Thoracic aorta (tissue), 2 donors: Measurements from ENCODE around the gene ARSI. TPM values are rescaled to one million over a fixed set of nuclear protein-coding genes. Genes with fewer than 3 reads are reported as not detected.

Experiments used
- ATAC-seq: fragments of 150-250 bp; one replicate; pipeline ENCODE4 v1.8.0; 2017; ENCODE audit warnings: low read depth; ENCODE audit not compliant: insufficient number of reproducible peaks, low FRiP score
- DNase-seq: peaks from one replicate; pipeline ENCODE4 v3.0.0-alpha.2; 2020; ENCODE audit warnings: low spot score
- H3K27ac ChIP-seq, 2 donors: fragments of 200-600 bp; sonication (generic); 1 replicate in 1 of 2; 2 replicates in 1 of 2; pipeline ENCODE4 v1.5.1; 2016; ENCODE audit warnings: mild to moderate bottlenecking in 2 of 2, moderate library complexity in 2 of 2
- H3K27me3 ChIP-seq: fragments of 200-600 bp; sonication (generic); replicated peaks from 2 replicates; pipeline ENCODE4 v1.6.0; 2016; ENCODE audit warnings: mild to moderate bottlenecking; ENCODE audit not compliant: insufficient read depth
- H3K36me3 ChIP-seq: fragments of 200-600 bp; sonication (generic); one replicate; pipeline ENCODE4 v1.5.1; 2016
- H3K4me1 ChIP-seq, 2 donors: fragments of 200-600 bp; sonication (generic); 1 replicate in 1 of 2; 2 replicates in 1 of 2; pipeline versions ENCODE4 v1.5.1 to v1.6.0; 2016; ENCODE audit warnings: low read depth in 2 of 2, mild to moderate bottlenecking in 1 of 2; ENCODE audit not compliant: control insufficient read depth in 1 of 2
- H3K4me3 ChIP-seq: fragments of 200-600 bp; sonication (generic); 2 replicates; pipeline ENCODE4 v1.5.1; 2016; ENCODE audit warnings: mild to moderate bottlenecking
- H3K9me3 ChIP-seq: fragments of 200-600 bp; sonication (generic); 2 replicates; pipeline ENCODE4 v1.5.1; 2016
- total RNA-seq, 2 donors: library from RNA; depleted of rRNA; stranded (reverse); fragments of >200 nt; gene quantifications; one replicate each; pipeline versions ENCODE4 v1.1.0 to v1.2.3, GENCODE V29; 2016
- TF ChIP-seq, protein P1 (sequence below): fragments of 200-600 bp; sonication (generic); IDR thresholded peaks from one replicate; pipeline ENCODE4 v1.5.1; 2019; ENCODE audit warnings: antibody characterized with exemption

The ARSI gene
- total RNA-seq, 2 donors from 2014 or later, result 0.41 to 4.3 TPM

- TF ChIP-seq, protein P1, sequence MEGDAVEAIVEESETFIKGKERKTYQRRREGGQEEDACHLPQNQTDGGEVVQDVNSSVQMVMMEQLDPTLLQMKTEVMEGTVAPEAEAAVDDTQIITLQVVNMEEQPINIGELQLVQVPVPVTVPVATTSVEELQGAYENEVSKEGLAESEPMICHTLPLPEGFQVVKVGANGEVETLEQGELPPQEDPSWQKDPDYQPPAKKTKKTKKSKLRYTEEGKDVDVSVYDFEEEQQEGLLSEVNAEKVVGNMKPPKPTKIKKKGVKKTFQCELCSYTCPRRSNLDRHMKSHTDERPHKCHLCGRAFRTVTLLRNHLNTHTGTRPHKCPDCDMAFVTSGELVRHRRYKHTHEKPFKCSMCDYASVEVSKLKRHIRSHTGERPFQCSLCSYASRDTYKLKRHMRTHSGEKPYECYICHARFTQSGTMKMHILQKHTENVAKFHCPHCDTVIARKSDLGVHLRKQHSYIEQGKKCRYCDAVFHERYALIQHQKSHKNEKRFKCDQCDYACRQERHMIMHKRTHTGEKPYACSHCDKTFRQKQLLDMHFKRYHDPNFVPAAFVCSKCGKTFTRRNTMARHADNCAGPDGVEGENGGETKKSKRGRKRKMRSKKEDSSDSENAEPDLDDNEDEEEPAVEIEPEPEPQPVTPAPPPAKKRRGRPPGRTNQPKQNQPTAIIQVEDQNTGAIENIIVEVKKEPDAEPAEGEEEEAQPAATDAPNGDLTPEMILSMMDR, result no peak
- Histone ChIP-seq H3K4me3 (no peak overlapping the region), H3K36me3 (no peaks in the 10 kb centered on the region), H3K9me3 (no peaks in the 10 kb centered on the region), H3K27me3 (no peaks in the 10 kb centered on the region), H3K27ac (no peak overlapping the region), H3K4me1 (no peaks in the 10 kb centered on the region)
- no peak for ATAC-seq
- no peak for DNase-seq
These were observed 43.9 kb upstream of the ARSI start for GRCh38 chr5:150346592-150346991.

DNA sequence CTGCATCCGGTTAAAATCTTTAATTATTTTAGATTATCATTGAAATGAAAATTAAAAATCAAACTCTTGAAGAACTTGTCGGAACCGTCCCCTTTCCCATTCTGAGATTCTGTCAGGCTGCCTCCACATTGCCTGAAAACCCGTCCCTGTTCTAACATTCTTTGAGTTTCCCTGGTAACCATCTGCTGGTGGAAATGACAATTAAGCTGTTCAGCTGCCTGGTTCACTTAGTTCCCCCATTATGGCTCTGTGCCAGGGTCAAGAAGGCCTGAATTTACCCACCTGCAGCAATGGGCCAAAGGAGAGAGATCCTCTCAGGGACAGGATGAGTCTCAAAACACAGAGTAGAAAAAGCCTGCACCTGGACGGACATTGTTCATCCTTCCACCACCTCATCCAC, 43.0 kb upstream of the ARSI start:
- ATAC-seq, result no peak

GRCh38 chr5:150343994-150344631, 41.4 kb upstream of the ARSI start:
- Histone ChIP-seq H3K36me3 (no peaks in the 10 kb centered on the region), H3K4me1 (no peaks in the 10 kb centered on the region), H3K9me3 (no peaks in the 10 kb centered on the region), H3K27me3 (no peaks in the 10 kb centered on the region), H3K27ac (no peak overlapping the region), H3K4me3 (no peak overlapping the region)
- ATAC-seq (no peak), DNase-seq (no peak)
- TF ChIP-seq, protein P1, result no peak

More for the DNA sequence above, 43.0 kb upstream of the ARSI start:
- Histone ChIP-seq H3K36me3 (no peaks in the 10 kb centered on the region), H3K4me1 (no peaks in the 10 kb centered on the region), H3K27me3 (no peaks in the 10 kb centered on the region), H3K27ac (no peak overlapping the region), H3K9me3 (no peaks in the 10 kb centered on the region), H3K4me3 (no peak overlapping the region)
- no peak for DNase-seq
- TF ChIP-seq, protein P1, result no peak

DNA sequence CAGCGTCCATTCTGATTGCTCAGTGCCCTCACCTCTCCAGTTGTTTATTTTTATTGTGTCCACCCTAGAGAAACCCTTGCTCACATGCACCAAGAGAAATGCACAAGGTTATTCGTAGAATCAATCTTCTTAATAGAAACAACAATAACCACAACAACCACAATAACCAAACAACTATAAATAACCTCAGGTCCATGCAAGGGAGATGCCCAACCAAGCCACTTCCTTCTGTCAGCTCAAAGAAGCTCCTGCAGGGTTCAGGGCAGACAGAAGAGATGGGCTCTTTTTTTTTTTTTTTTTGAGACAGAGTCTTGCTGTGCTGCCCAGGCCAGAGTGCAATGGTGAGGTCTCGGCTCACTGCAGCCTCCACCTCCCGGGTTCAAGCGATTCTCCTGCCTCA, 39.9 kb upstream of the ARSI start:
- H3K9me3 ChIP-seq, result no peaks in the 10 kb centered on the region
- H3K27ac ChIP-seq, result no peak overlapping the region
- ATAC-seq (no peak), DNase-seq (no peak)
- H3K27me3 ChIP-seq, result no peaks in the 10 kb centered on the region
- no peaks in the 10 kb centered on the region for H3K36me3 ChIP-seq
- H3K4me1 ChIP-seq, result no peaks in the 10 kb centered on the region
- no peak overlapping the region for H3K4me3 ChIP-seq
- TF ChIP-seq, protein P1, result no peak

GRCh38 chr5:150341989-150342388, 39.3 kb upstream of the ARSI start:
- DNase-seq (no peak), ATAC-seq (no peak)
- TF ChIP-seq, protein P1, result no peak
- Histone ChIP-seq H3K36me3 (no peaks in the 10 kb centered on the region), H3K27ac (no peak overlapping the region), H3K4me1 (no peaks in the 10 kb centered on the region), H3K9me3 (no peaks in the 10 kb centered on the region), H3K4me3 (no peak overlapping the region), H3K27me3 (no peaks in the 10 kb centered on the region)
